HepG2 (cell line): Measurements from ENCODE around the gene SLC4A9. TPM values are rescaled to one million over a fixed set of nuclear protein-coding genes. Genes with fewer than 3 reads are reported as not detected.

Experiments used
- ASH2L ChIP-seq: fragments of 300-600, 200-600 bp; sonication (generic); IDR thresholded peaks from 2 replicates; pipeline ENCODE4 v1.7.0; 2017; ENCODE audit warnings: low read depth, mild to moderate bottlenecking, moderate library complexity, mixed read lengths, low read length; ENCODE audit not compliant: insufficient read length
- CENPX ChIP-seq: sonication (generic); formaldehyde crosslinking; IDR thresholded peaks from 2 replicates; pipeline ENCODE4 v1.9.0; 2021; ENCODE audit warnings: mild to moderate bottlenecking, missing genetic modification reagents, moderate library complexity
- GFI1 ChIP-seq: sonication (generic); formaldehyde crosslinking; IDR thresholded peaks from 2 replicates; pipeline ENCODE4 v1.5.0; 2020; ENCODE audit warnings: missing genetic modification reagents, mild to moderate bottlenecking, borderline replicate concordance
- IKZF4 ChIP-seq: sonication (generic); formaldehyde crosslinking; IDR thresholded peaks from 2 replicates; pipeline ENCODE4 v1.5.1; 2020; ENCODE audit warnings: borderline replicate concordance, mild to moderate bottlenecking, low read depth, missing genetic modification reagents; ENCODE audit errors: not compliant biosample characterization
- MATR3 ChIP-seq: sonication (generic); formaldehyde crosslinking; IDR thresholded peaks from 2 replicates; pipeline ENCODE4 v1.4.0; 2020; ENCODE audit warnings: missing genetic modification reagents
- MEIS1 ChIP-seq: sonication (generic); formaldehyde crosslinking; IDR thresholded peaks from 2 replicates; pipeline ENCODE4 v1.9.0; 2021; ENCODE audit warnings: mild to moderate bottlenecking, missing genetic modification reagents, moderate library complexity, borderline replicate concordance
- NONO ChIP-seq, 2 experiments: fragments of 450-650 bp in 1 of 2; sonication (generic) in 1 of 2; formaldehyde crosslinking in 1 of 2; IDR thresholded peaks in 1 of 2; conservative IDR thresholded peaks in 1 of 2; 2 replicates each; pipeline versions ENCODE4 v1.6.1 to v1.8.0; 2017 to 2022; ENCODE audit warnings: mild to moderate bottlenecking in 1 of 2, missing genetic modification reagents in 1 of 2, moderate library complexity in 1 of 2
- SATB2 ChIP-seq: sonication (generic); formaldehyde crosslinking; IDR thresholded peaks from 2 replicates; pipeline ENCODE4 v1.5.0; 2020; ENCODE audit warnings: missing genetic modification reagents
- TBP ChIP-seq: sonication (generic); formaldehyde crosslinking; IDR thresholded peaks from 2 replicates; pipeline ENCODE4 v1.5.0; 2020; ENCODE audit warnings: missing genetic modification reagents
- ZEB1 ChIP-seq: IDR thresholded peaks from 2 replicates; pipeline ENCODE4 v1.6.1; 2012; ENCODE audit warnings: mild to moderate bottlenecking, low read depth, inconsistent platforms; ENCODE audit not compliant: insufficient replicate concordance
- ZNF160 ChIP-seq: sonication (generic); formaldehyde crosslinking; IDR thresholded peaks from 2 replicates; pipeline ENCODE4 v1.8.0; 2022; ENCODE audit warnings: mild to moderate bottlenecking, inconsistent platforms, missing genetic modification reagents
- ZNF839 ChIP-seq: sonication (generic); formaldehyde crosslinking; IDR thresholded peaks from 2 replicates; pipeline ENCODE4 v1.4.0; 2020; ENCODE audit warnings: missing genetic modification reagents, mild to moderate bottlenecking, borderline replicate concordance
- polyA plus RNA-seq, 8 experiments: library from polyadenylated mRNA; depleted of rRNA in 3 of 8; stranded (reverse) in 7 of 8; unstranded in 1 of 8; fragments of >200 nt; fragmentation: Illumina TruSeq in 4 of 8; extraction: Trizol in 4 of 8; gene quantifications; 2 replicates each; pipeline versions ENCODE4 v1.2.1 to v1.2.3, GENCODE V29; 2011 to 2016; ENCODE audit warnings: low read depth in 4 of 8, missing spikeins in 1 of 8, mixed read lengths in 1 of 8; ENCODE audit not compliant: insufficient read depth in 1 of 8
- total RNA-seq, 5 experiments: library from RNA; depleted of rRNA; stranded (reverse); fragments of >200 nt; fragmentation: Illumina TruSeq; extraction: Trizol; gene quantifications; 2 replicates each; pipeline ENCODE4 v1.2.3, GENCODE V29; 2016; ENCODE audit warnings: low read depth in 1 of 5
- TF ChIP-seq, protein P1 (sequence below): sonication (generic); formaldehyde crosslinking; IDR thresholded peaks from 2 replicates; pipeline ENCODE4 v1.5.0; 2020; ENCODE audit warnings: mild to moderate bottlenecking, missing genetic modification reagents, borderline replicate concordance
- TF ChIP-seq, protein P2 (sequence below): sonication (generic); formaldehyde crosslinking; IDR thresholded peaks from 2 replicates; pipeline ENCODE4 v1.4.0; 2020; ENCODE audit warnings: mild to moderate bottlenecking, missing genetic modification reagents
- TF ChIP-seq, protein P3 (sequence below): sonication (generic); formaldehyde crosslinking; conservative IDR thresholded peaks from 2 replicates; pipeline ENCODE4 v1.5.0; 2020; ENCODE audit warnings: missing genetic modification reagents
- TF ChIP-seq, protein P4 (sequence below): sonication (generic); formaldehyde crosslinking; IDR thresholded peaks from 2 replicates; pipeline ENCODE4 v1.8.0; 2022; ENCODE audit warnings: low read depth, missing genetic modification reagents

The SLC4A9 gene
- total and polyA plus RNA-seq, 2 of the 13 experiments (the other 11 are each of a cell fraction or from before 2014, with no cell fraction given), result not detected

DNA sequence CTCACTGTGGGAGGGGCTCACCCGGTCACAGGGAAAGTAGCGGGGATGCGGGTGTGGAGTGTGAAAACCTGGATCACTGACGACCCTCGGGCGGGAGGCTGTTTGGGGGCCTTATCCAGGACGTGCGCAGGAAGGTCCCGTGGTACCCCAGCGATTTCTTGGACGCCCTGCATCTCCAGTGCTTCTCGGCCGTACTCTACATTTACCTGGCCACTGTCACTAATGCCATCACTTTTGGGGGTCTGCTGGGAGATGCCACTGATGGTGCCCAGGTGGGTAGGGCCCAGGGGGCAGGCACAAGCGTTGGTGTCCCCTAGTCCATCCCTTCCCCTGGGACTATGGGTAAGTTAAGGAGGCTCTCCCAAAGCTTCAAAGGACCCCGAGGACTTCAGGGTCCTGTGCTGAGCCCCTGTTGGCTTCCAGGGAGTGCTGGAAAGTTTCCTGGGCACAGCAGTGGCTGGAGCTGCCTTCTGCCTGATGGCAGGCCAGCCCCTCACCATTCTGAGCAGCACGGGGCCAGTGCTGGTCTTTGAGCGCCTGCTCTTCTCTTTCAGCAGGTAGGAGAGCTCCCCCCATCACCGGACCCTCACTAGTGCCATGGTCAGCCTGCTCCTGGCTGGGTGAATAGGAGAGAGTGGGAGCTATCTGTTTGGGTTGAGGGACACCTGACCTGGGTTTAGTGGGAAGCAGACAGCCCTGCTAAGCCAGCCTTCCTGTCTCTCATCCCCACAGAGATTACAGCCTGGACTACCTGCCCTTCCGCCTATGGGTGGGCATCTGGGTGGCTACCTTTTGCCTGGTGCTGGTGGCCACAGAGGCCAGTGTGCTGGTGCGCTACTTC lies 3.9 kb downstream of the SLC4A9 start (continued):
- TF ChIP-seq, protein P1, sequence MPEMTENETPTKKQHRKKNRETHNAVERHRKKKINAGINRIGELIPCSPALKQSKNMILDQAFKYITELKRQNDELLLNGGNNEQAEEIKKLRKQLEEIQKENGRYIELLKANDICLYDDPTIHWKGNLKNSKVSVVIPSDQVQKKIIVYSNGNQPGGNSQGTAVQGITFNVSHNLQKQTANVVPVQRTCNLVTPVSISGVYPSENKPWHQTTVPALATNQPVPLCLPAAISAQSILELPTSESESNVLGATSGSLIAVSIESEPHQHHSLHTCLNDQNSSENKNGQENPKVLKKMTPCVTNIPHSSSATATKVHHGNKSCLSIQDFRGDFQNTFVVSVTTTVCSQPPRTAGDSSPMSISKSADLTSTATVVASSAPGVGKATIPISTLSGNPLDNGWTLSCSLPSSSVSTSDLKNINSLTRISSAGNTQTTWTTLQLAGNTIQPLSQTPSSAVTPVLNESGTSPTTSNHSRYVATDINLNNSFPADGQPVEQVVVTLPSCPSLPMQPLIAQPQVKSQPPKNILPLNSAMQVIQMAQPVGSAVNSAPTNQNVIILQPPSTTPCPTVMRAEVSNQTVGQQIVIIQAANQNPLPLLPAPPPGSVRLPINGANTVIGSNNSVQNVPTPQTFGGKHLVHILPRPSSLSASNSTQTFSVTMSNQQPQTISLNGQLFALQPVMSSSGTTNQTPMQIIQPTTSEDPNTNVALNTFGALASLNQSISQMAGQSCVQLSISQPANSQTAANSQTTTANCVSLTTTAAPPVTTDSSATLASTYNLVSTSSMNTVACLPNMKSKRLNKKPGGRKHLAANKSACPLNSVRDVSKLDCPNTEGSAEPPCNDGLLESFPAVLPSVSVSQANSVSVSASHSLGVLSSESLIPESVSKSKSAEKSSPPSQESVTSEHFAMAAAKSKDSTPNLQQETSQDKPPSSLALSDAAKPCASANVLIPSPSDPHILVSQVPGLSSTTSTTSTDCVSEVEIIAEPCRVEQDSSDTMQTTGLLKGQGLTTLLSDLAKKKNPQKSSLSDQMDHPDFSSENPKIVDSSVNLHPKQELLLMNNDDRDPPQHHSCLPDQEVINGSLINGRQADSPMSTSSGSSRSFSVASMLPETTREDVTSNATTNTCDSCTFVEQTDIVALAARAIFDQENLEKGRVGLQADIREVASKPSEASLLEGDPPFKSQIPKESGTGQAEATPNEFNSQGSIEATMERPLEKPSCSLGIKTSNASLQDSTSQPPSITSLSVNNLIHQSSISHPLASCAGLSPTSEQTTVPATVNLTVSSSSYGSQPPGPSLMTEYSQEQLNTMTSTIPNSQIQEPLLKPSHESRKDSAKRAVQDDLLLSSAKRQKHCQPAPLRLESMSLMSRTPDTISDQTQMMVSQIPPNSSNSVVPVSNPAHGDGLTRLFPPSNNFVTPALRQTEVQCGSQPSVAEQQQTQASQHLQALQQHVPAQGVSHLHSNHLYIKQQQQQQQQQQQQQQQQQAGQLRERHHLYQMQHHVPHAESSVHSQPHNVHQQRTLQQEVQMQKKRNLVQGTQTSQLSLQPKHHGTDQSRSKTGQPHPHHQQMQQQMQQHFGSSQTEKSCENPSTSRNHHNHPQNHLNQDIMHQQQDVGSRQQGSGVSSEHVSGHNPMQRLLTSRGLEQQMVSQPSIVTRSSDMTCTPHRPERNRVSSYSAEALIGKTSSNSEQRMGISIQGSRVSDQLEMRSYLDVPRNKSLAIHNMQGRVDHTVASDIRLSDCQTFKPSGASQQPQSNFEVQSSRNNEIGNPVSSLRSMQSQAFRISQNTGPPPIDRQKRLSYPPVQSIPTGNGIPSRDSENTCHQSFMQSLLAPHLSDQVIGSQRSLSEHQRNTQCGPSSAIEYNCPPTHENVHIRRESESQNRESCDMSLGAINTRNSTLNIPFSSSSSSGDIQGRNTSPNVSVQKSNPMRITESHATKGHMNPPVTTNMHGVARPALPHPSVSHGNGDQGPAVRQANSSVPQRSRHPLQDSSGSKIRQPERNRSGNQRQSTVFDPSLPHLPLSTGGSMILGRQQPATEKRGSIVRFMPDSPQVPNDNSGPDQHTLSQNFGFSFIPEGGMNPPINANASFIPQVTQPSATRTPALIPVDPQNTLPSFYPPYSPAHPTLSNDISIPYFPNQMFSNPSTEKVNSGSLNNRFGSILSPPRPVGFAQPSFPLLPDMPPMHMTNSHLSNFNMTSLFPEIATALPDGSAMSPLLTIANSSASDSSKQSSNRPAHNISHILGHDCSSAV (CRISPR knock-in tag), result no peak
- TF ChIP-seq GFI1 (CRISPR knock-in tag) (no peak), TBP (no peak), ZNF160 (CRISPR knock-in tag) (no peak), ZEB1 (no peak), NONO (IDR thresholded peaks at IDR 0.05) (no peak), NONO (CRISPR knock-in tag; conservative IDR thresholded peaks at IDR 0.05) (no peak), SATB2 (no peak), ZNF839 (CRISPR knock-in tag) (no peak), MEIS1 (CRISPR knock-in tag) (no peak), MATR3 (no peak), IKZF4 (CRISPR knock-in tag) (no peak), CENPX (CRISPR knock-in tag) (no peak), ASH2L (no peak)
- TF ChIP-seq, protein P2, sequence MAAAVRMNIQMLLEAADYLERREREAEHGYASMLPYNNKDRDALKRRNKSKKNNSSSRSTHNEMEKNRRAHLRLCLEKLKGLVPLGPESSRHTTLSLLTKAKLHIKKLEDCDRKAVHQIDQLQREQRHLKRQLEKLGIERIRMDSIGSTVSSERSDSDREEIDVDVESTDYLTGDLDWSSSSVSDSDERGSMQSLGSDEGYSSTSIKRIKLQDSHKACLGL (CRISPR knock-in tag), result no peak
- TF ChIP-seq, protein P3, sequence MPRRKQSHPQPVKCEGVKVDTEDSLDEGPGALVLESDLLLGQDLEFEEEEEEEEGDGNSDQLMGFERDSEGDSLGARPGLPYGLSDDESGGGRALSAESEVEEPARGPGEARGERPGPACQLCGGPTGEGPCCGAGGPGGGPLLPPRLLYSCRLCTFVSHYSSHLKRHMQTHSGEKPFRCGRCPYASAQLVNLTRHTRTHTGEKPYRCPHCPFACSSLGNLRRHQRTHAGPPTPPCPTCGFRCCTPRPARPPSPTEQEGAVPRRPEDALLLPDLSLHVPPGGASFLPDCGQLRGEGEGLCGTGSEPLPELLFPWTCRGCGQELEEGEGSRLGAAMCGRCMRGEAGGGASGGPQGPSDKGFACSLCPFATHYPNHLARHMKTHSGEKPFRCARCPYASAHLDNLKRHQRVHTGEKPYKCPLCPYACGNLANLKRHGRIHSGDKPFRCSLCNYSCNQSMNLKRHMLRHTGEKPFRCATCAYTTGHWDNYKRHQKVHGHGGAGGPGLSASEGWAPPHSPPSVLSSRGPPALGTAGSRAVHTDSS (CRISPR knock-in tag), result no peak
- TF ChIP-seq, protein P4, sequence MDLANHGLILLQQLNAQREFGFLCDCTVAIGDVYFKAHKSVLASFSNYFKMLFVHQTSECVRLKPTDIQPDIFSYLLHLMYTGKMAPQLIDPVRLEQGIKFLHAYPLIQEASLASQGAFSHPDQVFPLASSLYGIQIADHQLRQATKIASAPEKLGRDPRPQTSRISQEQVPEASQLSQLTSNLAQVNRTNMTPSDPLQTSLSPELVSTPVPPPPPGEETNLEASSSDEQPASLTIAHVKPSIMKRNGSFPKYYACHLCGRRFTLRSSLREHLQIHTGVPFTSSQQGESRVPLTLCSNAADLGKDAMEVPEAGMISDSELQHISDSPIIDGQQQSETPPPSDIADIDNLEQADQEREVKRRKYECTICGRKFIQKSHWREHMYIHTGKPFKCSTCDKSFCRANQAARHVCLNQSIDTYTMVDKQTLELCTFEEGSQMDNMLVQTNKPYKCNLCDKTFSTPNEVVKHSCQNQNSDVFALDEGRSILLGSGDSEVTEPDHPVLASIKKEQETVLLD, result no peak
